LNCAP (cell line): ENCODE results near the gene LRIT2.
A peak's percentile ranks its signal among the peaks of the same experiment; 100 is the strongest.

Experiments
- TF ChIP-seq, protein P1 (sequence below): fragments of 450-650 bp; IDR thresholded peaks from 2 replicates; pipeline ENCODE4 v1.5.1; 2017; ENCODE audit warnings: mild to moderate bottlenecking

LRIT2 gene

DNA sequence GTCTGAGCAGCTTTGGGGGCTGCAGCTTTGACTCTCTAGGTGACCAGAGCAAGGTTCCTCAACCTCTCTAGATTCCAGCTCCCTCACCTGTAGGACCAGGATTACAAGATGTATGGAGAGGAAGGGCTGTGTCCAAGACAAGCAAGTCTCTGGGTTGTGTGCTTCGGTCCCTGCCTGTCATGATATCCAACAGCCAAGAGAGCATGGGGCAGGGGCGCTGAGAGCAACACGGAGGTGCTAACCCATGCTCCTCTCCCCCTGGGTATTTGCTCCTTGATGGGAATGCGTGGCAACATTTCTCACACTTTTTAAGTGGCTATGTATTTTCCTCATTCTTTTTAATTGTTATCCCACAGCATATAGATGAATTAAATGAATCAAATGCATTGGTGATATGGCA lies 20.7 kb downstream of the LRIT2 start:
- TF ChIP-seq, protein P1, sequence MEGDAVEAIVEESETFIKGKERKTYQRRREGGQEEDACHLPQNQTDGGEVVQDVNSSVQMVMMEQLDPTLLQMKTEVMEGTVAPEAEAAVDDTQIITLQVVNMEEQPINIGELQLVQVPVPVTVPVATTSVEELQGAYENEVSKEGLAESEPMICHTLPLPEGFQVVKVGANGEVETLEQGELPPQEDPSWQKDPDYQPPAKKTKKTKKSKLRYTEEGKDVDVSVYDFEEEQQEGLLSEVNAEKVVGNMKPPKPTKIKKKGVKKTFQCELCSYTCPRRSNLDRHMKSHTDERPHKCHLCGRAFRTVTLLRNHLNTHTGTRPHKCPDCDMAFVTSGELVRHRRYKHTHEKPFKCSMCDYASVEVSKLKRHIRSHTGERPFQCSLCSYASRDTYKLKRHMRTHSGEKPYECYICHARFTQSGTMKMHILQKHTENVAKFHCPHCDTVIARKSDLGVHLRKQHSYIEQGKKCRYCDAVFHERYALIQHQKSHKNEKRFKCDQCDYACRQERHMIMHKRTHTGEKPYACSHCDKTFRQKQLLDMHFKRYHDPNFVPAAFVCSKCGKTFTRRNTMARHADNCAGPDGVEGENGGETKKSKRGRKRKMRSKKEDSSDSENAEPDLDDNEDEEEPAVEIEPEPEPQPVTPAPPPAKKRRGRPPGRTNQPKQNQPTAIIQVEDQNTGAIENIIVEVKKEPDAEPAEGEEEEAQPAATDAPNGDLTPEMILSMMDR: no peak

DNA sequence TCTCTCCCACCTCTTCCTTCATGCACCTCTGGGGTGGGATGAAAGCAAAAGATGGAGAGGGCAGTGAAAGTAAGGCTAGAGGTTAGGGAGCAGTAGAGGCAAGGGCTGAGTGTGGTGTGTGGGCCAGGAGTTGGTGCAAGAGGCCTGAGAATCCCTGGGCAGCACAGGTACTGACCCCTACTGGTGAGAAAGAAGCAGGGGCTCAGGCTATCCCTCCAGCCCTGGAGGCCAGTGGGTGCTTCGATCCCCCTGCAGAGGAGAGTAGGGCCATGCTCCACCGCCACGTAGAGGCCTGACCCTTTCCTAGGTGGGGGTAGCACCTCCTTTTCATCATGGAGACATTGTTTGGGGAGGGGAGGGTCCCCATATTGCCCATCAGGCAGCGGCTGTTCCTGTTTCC lies 21.2 kb downstream of the LRIT2 start:
- TF ChIP-seq, protein P1: peak; percentile 66

- TF ChIP-seq, protein P1: no peak
Measured at GRCh38 chr10:84202349-84202748, 23.0 kb downstream of the LRIT2 start.

DNA sequence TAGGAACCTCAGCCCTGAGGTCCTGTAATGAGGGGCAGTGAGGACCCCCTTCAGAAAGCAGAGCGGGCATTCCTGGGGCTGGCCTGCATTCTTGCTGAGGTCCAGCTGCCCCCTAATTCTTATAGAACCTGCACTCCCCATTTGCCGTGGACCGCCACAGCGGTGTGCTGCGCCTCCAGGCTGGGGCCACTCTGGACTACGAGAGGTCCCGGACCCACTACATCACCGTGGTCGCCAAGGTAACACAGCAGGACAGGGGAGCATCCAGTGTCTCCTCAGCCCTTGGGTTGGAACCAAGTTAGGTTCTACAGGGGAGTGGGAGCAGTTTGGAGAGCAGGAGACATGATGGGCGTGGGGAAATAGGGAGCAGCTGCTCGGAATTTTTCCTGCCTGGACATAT lies 23.7 kb downstream of the LRIT2 start:
- TF ChIP-seq, protein P1: no peak

- TF ChIP-seq, protein P1: no peak
Measured at GRCh38 chr10:84201244-84201606, 24.1 kb downstream of the LRIT2 start.

GRCh38 chr10:84200537-84201243 lies 24.7 kb downstream of the LRIT2 start:
- TF ChIP-seq, protein P1: no peak

DNA sequence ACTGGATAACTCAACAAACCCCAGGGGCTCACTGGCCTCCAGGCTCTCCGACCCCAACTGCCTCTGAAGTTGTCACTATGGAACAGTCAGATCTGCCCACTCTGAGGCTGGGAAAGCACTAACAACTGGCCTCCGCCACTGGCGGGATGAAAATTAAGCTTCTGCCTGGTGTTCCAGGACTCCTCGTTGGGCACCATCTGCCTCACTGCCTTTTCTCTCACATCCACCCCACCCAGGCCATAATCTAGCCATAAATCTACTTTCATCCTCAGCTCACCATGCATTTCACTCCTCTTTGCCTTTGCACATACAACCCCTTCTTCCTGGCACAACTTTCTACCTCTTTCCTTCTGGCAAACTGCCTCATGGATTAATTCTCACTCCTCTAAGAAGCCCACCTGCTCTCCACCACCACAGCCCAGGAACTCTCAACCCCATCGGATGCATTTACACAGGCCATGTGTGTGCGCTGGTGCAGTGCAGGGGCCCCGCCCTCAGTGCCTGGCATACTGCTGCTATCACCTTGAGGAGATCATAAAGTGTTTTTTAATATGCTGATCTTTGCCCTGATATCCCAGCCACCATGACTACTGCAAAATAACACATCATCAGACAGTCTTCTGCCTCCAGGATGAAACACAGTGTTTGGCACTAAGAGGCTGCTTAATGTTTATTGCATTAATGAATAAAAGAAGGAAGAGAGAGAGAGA lies 27.0 kb downstream of the LRIT2 start:
- TF ChIP-seq, protein P1: no peak
